ACC112 (cell line): ENCODE data around the gene PLCB3.

ENCODE experiments used
- H2AFZ ChIP-seq: fragments of 200-600 bp; sonication (generic); one replicate; pipeline ENCODE4 v1.6.0; 2017; ENCODE audit warnings: antibody characterized with exemption, low read length; ENCODE audit not compliant: unreplicated experiment
- H3K27ac ChIP-seq: fragments of 200-600 bp; sonication (generic); 2 replicates; pipeline ENCODE4 v1.5.1; 2014; ENCODE audit warnings: low read depth, mild to moderate bottlenecking, antibody characterized with exemption, low read length, moderate library complexity
- H3K27me3 ChIP-seq: fragments of 200-600 bp; sonication (generic); 2 replicates; pipeline ENCODE4 v1.6.1; 2014; ENCODE audit warnings: mild to moderate bottlenecking, antibody characterized with exemption, low read length, moderate library complexity, mixed read lengths; ENCODE audit not compliant: insufficient read depth
- H3K36me3 ChIP-seq: fragments of 200-600 bp; sonication (generic); 2 replicates; pipeline ENCODE4 v1.6.1; 2016; ENCODE audit warnings: mild to moderate bottlenecking, antibody characterized with exemption, low read length, moderate library complexity, mixed read lengths; ENCODE audit not compliant: insufficient read depth
- H3K4me1 ChIP-seq: fragments of 200-600 bp; sonication (generic); one replicate; pipeline ENCODE4 v1.6.1; 2016; ENCODE audit warnings: low read length, mixed read lengths; ENCODE audit not compliant: insufficient read depth, unreplicated experiment, control insufficient read depth
- H3K4me3 ChIP-seq: fragments of 200-600 bp; sonication (generic); 2 replicates; pipeline ENCODE4 v1.5.1; 2014; ENCODE audit warnings: mild to moderate bottlenecking, low read depth, low read length
- H3K79me2 ChIP-seq: fragments of 200-600 bp; sonication (generic); one replicate; pipeline ENCODE4 v1.6.0; 2016; ENCODE audit warnings: low read length; ENCODE audit not compliant: control insufficient read depth, unreplicated experiment, insufficient read depth

Gene PLCB3

GRCh38 chr11:64222651-64223000 lies 28.7 kb upstream of the PLCB3 start:
- Histone ChIP-seq H2AFZ (no peak overlapping the region), H3K27ac (no peak overlapping the region), H3K79me2 (peaks cover 13% of the 10 kb centered on the region), H3K4me1 (peaks cover 15% of the 10 kb centered on the region), H3K27me3 (no peaks in the 10 kb centered on the region), H3K4me3 (no peak overlapping the region), H3K36me3 (no peaks in the 10 kb centered on the region)

- H3K4me1 ChIP-seq: peaks cover 15% of the 10 kb centered on the region
- H3K36me3 ChIP-seq: no peaks in the 10 kb centered on the region
- H3K79me2 ChIP-seq: peaks cover 13% of the 10 kb centered on the region
- no peak overlapping the region for H3K4me3 ChIP-seq
- H3K27ac ChIP-seq: no peak overlapping the region
- no peaks in the 10 kb centered on the region for H3K27me3 ChIP-seq
- H2AFZ ChIP-seq: no peak overlapping the region
Measured at GRCh38 chr11:64223001-64223651, 28.2 kb upstream of the PLCB3 start.

- no peak overlapping the region for H3K4me3 ChIP-seq
- H2AFZ ChIP-seq: no peak overlapping the region
- H3K79me2 ChIP-seq: peaks cover 13% of the 10 kb centered on the region
- H3K36me3 ChIP-seq: no peaks in the 10 kb centered on the region
- H3K27me3 ChIP-seq: no peaks in the 10 kb centered on the region
- H3K27ac ChIP-seq: no peak overlapping the region
- H3K4me1 ChIP-seq: peaks cover 15% of the 10 kb centered on the region
Measured at GRCh38 chr11:64224151-64224890, 27.0 kb upstream of the PLCB3 start.

DNA sequence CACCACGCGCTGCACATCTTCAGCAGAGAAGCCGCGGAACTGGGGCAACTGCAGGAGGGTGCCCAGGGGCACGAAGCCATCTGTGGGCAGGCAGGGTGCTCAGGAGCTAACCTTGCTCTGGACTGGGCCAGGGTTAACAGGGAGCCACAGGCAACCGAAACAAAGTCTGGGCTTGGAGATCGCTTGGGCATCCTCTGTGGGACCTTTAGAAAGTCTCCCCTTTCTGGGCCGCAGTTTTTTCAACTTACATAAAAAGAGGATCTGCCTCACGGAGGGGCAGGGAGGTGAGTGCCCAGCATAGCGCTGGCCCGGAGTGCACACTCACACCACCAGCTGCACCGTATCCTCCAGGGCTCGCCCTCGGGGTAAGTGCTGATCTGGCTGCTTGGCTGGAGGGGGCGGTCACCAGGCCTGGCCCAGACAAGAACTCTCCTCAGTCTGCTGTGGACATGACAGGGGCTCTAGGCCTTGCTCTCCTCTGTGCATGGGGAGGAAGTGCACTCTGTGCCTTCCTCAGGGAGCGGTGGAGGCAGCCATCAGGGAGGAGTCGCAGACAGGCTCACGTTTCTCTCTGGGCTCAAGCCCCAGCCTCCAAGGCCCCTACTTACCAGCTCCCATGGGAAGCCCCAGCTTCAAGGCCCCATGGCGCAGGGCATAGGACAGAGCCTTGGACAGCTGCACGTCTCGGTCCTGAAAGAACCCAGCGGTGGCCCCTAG lies 26.3 kb upstream of the PLCB3 start:
- H3K27ac ChIP-seq: no peak overlapping the region
- H3K36me3 ChIP-seq: no peaks in the 10 kb centered on the region
- H3K27me3 ChIP-seq: no peaks in the 10 kb centered on the region
- H3K4me1 ChIP-seq: peaks cover 15% of the 10 kb centered on the region
- no peak overlapping the region for H2AFZ ChIP-seq
- peaks cover 13% of the 10 kb centered on the region for H3K79me2 ChIP-seq
- peak overlapping the region; percentile 83 for H3K4me3 ChIP-seq

DNA sequence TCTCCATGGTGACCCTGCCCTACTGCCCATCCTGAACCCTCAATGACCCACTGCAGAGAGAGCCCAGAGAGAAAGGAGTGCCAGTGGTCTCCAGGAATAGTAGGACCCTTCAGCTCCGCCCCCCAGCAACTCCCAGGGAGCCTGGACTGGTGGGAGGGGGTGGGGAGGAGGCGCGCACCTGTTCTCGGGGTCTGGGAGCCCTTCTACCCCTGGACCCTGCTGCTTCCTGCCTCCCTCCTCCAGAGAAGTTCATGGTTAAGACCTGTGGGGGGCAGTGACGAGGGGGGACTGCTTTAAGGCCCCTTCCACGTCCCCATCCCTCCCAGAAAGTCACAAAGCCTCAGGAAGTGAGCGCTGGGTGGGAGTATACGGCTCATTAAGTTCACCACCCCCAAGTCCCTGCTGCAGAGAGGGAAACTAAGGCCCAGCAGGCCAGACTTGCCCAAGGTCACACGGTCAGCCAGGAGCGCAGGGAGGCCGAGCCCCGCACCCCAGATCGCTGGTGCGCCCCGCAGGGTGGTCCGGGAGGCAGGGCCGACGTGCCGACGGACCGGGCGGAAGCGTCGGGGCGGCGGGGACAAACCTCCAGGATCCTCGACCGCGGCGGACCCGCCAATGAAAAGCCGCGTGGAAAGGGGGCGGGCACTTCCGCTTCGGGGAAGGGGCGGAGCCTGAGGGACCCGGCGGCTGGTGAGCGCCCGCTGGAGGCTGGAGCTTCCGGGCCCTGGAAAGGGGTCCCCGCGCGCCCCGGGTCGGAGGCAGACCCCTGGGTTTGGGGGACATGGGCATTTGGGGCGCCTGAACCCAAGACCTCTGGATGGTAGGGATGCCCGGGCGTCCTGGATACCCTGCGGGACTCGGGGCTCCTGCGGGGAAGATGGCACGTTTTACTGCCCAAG lies 25.5 kb upstream of the PLCB3 start, which contains the start of the genes NUDT22 and TRPT1:
TSS of gene NUDT22 (plus strand) at position 667 of the 899 bp plus-strand sequence. CDS start 379 bp downstream, outside the sequence.
TSS of gene TRPT1 (minus strand) at position 579 of the 899 bp plus-strand sequence. CDS start at position 253, 326 bp downstream.
- peak within 1 kb of the TSS; percentile 72 for H2AFZ ChIP-seq
- peak within 1 kb of the TSS; percentile 83 for H3K4me3 ChIP-seq
- peaks cover 14% of the 10 kb centered on the region for H3K79me2 ChIP-seq
- no peaks in the 10 kb centered on the region for H3K36me3 ChIP-seq
- H3K4me1 ChIP-seq: peaks cover 15% of the 10 kb centered on the region
- no peak within 1 kb of the TSS for H3K27ac ChIP-seq
- H3K27me3 ChIP-seq: no peaks in the 10 kb centered on the region

DNA sequence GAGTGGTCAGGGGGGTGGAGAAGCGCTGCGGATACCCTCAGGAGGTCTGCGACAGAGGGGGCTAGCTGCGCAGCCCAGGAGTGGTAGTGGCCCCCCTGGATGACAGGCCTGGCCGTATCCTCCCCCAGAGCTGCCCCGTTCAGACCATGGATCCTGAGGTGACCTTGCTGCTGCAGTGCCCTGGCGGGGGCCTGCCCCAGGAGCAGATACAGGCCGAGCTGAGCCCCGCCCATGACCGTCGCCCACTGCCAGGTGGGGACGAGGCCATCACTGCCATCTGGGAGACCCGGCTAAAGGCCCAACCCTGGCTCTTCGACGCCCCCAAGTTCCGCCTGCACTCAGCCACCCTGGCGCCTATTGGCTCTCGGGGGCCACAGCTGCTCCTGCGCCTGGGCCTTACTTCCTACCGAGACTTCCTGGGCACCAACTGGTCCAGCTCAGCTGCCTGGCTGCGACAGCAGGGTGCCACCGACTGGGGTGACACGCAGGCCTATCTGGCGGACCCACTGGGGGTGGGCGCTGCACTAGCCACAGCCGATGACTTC lies 24.8 kb upstream of the PLCB3 start:
- H3K36me3 ChIP-seq: no peaks in the 10 kb centered on the region
- H3K27ac ChIP-seq: no peak overlapping the region
- peak overlapping the region; percentile 83 for H3K4me3 ChIP-seq
- peaks cover 15% of the 10 kb centered on the region for H3K79me2 ChIP-seq
- H3K4me1 ChIP-seq: peaks cover 15% of the 10 kb centered on the region
- no peaks in the 10 kb centered on the region for H3K27me3 ChIP-seq
- no peak overlapping the region for H2AFZ ChIP-seq

GRCh38 chr11:64227405-64227956 lies 23.8 kb upstream of the PLCB3 start:
- no peaks in the 10 kb centered on the region for H3K36me3 ChIP-seq
- no peak overlapping the region for H3K27ac ChIP-seq
- no peak overlapping the region for H2AFZ ChIP-seq
- peaks cover 15% of the 10 kb centered on the region for H3K4me1 ChIP-seq
- H3K4me3 ChIP-seq: peak overlapping the region; percentile 83
- H3K27me3 ChIP-seq: no peaks in the 10 kb centered on the region
- H3K79me2 ChIP-seq: peaks cover 15% of the 10 kb centered on the region

DNA sequence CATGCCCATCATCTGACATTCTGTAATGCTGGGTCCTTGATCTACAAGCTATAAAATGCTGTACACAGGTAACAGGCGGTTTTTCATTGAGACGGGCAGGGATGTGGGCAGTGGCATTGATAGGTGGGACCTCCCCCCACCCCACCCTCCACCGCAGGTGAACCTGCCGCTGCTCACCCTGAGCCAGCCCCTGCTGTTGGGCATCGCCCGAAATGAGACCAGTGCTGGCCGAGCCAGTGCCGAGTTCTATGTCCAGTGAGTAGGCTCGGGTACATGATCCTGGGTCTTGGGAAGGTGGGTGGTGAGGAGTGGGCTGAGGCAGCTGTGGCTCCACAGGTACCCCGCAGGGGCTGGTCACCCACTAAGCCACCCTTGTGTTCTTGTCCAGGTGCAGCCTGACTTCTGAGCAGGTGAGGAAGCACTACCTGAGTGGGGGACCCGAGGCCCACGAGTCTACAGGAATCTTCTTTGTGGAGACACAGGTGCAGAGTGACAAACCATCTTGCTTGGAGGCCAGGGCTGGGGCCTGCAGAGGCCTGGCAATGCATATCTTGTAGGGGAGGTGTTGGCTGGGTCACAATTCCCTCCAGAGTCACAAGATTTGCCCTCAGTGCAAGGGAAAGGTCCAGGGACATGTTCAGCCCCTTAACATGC lies 22.1 kb upstream of the PLCB3 start:
- Histone ChIP-seq H3K79me2 (peaks cover 15% of the 10 kb centered on the region), H3K27me3 (no peaks in the 10 kb centered on the region), H3K36me3 (no peaks in the 10 kb centered on the region), H3K27ac (no peak overlapping the region), H3K4me3 (no peak overlapping the region), H3K4me1 (peaks cover 16% of the 10 kb centered on the region), H2AFZ (no peak overlapping the region)

DNA sequence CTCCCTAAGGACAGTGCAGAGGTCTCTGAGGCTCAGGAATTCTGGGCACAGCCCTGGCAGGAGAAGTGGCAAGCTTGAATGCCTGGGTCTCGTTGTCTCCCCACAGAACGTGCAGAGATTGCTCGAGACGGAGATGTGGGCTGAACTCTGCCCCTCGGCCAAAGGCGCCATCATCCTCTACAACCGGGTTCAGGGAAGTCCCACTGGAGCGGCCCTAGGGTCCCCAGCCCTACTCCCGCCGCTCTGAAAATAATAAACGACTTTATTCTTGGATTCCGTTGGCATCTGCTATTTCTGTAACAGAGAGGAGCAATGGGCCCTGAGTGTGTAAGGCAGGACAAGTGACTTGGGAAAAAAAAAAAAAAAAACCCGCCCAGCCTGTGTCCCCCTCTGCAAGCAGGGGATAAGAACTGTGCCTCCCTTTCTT lies 21.6 kb upstream of the PLCB3 start:
- H3K79me2 ChIP-seq: peaks cover 15% of the 10 kb centered on the region
- no peak overlapping the region for H3K27ac ChIP-seq
- H3K36me3 ChIP-seq: no peaks in the 10 kb centered on the region
- H3K4me3 ChIP-seq: peak overlapping the region; percentile 76
- no peaks in the 10 kb centered on the region for H3K27me3 ChIP-seq
- H2AFZ ChIP-seq: no peak overlapping the region
- H3K4me1 ChIP-seq: peaks cover 16% of the 10 kb centered on the region
